ENCODE data around the gene ASF1B.

Gene ASF1B

DNA sequence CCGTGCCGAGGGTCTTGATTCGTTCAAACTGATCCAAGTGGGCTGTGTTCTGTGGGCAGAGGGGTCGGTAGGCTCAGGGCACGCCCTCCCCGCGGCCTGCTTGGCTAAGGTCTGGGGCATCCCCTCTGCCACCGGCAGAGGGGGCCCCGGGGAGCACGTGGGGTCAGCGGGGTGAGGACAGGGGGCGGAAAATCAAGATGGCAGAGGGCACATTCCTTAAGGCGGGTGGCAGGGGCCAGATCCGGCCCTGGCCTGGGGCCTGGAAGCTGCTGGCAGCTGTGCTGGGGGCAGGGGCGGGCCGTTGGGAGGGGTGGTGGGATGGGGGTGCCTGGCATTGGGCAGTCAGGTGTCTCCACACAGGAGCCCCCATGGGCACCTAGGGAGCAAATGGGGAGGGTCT is 29.5 kb downstream of the ASF1B start:
- no peak for DNase-seq

DNA sequence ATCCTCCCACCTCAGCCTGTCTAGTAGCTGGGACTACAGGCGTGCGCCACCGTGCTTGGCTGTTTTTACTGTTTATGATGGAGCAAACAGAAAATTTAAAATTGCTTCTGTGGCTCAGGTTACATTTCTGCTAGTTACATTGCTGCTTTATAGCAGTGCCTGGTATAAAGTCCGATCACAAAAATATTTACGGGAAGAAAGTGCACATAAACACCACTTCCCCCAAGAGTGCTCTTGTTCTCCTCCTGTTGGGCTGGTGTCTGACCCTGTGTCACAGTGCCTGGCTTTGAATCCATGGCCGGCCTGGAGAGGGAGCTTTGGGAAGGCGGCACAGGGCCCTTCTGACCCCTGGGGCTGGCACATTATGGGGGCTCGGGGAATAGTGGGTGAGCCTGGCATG is 30.7 kb downstream of the ASF1B start:
- no peak for DNase-seq

DNA sequence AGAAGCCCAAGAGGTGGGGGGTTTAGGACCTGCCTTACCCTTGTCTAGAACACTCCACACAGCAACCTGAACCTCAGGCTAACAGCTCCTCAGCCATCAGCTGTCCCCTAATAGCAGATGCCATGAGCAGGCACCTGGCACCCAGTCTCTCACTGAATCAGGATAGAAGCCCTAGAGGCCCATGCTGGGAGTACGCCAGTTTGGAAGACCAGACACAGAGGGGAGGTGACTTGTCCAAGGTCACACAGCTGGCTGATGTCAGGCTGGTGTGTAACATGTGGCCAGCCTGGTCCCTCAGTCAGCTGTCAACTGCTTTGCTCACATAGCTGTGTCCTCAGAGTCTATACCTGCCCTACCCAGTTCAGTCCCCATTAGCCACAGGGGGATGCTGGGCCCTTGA is 33.1 kb downstream of the ASF1B start:
- DNase-seq, result no peak

DNA sequence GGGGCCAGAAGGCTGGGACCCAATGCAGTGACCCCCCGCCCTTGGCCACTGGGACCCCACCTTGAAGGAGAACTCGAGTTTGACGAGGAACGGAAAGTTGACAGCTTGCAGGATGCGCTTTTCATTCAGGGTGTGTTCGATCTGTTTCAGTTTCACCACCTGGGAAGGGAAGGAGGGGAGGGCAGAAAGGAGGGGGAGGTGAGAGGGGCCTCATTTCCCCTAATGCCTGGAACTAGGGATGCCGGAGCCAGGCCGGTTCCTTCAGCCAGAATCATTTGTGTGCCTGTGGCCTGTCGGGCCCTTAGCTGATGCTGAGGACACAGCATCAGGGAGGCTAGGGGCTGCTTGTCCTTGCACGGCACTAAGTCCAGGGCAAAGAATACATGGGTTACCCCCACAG is 33.6 kb downstream of the ASF1B start:
- DNase-seq, result no peak

DNA sequence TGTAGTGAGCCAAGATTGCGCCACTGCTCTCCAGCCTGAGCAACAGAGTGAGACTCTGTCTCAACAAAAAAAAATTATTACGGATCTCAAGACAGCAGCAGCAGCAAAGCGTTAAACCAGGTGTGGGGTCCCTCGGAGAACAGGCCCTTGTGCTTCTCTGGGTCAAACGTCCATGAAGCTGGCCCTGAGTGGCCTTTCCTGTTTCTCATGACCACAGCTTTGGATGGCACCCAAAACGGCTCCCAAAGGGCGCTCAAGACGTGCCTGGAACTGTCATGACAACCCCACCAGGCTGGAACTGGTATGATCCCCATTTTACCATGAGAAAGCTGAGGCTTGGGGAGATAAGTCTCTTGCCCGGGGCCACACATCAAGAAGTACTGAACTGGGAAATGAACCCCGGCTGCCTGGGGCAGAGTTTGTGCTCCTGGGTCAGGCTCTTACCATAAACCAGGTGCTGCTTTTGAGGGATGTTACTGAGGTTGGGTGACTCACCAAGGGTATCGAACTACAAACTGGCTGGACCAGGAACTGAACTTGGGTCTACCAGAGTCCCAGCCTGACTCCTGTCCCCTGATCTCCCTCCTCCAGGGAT is 34.2 kb downstream of the ASF1B start:
- DNase-seq, result no peak

DNA sequence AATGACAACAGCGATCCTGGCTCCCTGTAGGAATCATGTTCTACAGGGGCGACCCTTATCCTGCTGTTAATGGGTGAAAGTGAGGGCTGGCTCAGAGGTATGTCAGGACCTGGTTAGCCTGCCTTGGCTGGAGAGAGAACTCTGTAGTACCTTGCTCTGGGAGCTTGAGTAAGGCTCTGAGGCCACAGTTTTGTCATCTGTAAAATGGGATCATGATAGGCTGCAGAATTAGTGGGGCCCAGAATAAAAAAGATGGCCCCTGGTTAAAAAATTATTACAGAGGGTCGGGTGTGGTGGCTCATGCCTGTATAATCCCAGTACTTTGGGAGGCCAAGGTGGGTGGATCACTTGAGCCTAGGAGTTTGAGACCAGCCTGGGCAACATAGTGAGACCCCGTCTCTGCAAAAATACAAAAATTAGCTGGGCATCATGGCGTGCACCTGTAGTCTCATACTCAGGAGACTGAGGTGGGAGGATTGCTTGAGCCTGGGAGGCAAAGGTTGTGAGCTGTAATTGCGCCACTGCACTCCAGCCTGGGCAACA is 35.3 kb downstream of the ASF1B start:
- DNase-seq, result no peak

DNA sequence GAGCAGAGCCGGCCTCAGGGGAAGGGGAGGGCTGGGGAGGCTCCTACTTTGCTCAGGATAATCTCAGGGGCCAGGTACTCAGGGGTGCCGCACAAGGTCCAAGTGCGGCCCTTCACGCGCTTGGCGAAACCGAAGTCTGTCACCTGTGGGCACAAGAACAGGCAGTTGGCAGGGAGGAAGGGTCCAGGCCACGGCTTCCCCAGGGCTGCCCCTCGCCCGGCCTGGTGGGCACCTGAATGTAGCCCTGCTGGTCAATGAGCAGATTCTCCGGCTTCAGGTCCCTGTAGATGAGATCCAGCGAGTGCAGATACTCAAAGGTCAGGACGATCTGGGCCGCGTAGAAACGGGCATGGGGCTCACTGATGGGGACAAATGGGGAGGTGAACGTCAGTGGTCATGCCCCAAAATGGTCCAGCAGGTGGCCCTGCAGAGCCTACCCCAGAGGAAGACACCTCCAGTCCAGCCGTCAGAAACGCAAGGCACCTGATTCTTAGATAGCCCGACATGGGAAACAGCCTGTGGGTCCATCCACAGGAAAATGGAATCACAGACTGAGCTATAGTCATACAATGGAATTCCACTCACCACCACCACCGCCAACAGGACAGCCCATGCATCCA is 38.7 kb downstream of the ASF1B start:
- DNase-seq, result peak; percentile 36

DNA sequence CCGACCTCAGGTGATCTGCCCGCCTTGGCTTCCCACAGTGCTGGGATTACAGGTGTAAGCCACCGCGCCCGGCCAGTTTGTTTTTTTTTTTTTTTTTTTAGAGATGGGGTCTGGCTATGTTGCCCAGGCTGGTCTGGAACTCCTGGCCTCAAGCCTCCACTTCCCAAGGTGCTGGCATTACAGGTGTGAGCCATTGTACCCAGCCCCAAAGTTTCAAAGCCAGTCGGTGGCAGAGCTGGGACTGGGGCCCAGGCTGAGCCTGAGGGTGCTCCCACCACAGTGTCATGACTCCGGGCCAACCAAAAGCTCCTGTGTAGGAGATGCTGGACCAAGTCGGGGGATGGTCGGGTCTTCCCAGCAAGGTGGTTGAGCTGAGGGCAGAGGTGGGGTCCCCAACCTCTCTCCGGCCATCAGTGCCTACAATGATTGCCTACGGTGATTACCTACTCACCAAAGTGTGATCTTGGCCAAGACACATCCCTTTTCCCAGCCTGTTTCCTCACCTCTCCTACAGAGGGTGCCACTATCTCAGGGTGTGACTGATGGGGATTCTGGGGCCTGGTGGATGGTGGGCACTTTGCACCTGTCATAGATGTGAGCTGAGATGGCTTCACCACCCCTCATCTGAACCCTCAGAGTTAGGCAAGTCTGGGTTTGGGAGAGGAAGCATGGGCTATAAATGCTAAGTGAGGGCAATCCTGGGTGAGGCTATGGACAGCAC is 40.0 kb downstream of the ASF1B start:
- no peak for DNase-seq

DNA sequence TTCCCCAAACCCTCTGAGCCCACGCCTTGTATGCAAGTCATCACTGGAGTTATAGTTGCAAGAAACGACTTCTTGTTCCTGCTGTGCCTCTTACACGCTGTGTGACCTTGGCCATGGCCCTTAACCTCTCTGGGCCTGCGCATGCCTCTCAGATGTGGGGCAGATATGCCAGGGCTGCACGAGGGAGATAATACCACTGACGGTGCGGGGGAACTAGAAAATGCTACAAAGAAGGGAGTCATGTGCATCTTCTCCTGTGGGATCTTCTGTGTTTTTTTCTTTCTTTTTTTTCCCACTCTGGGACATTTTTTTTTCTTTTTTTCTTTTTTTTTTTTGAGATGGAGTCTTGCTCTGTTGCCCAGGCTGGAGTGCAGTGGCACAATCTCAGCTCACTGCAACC is 41.5 kb downstream of the ASF1B start:
- peak; percentile 63 for DNase-seq

DNA sequence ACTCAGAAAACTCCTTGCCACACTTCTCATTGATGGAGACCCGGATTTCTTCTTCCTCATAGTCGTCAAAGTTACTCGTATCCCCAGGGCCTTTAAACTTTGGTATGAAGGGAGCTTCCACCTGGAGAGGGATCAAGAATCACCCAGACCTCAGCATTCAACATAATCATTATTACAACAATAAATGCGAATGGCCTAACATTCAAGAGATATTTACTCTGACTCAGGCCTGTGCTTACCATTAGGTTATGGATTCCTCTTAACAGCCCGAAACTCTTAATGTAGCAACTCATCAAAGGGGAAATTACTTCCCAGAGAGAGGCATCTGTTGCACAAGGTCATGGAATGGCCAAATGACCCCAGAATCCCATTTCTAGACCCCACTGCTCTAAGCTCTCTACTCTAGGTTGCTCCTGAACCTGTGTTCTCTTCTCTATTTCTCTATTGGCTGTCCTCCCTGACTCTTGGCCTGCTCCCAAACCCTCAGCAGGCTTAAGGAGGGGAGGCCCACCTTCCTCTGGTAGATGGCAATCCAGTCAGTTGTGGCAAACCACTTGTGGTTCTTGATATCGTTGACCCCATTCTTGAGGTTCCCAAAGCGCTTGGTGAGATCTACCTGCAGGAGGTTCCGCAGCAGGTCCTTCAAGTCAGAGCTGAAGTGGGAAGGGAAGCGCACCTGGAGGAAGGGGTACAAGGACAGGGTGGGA is 43.1 kb downstream of the ASF1B start:
- DNase-seq, result peak; percentile 43

DNA sequence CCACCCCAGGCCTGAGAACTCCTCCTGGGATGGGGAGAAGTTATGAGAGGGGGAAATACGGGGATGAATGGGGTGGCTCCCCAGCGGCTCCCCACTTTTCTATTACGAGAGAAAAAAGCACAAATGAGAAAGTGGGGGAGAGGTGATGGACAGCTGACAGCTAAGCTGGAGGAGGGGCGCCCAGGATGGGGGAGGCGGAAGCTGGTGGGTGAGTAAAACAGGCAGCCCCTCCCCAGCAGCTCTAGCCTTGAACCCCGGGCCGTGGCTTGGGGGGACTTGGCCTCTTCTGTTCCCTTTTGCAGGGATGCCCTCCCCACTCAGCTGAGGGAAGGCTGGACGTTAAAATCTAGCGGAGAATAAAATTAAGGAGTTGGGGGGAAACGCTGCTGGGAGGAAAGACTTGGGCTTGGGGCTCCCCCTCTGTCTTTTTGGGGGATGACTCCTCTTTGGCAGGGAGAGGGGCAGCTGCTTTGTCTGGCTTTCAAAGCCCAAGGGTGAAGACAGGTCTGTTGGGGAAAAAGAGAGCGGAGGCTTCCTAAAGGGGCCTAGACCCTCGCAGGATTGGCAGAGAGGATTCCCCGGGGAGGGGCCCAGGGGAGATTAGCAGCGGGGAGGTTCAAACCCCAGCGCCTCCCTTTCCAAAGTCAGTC is 44.5 kb downstream of the ASF1B start:
- peak; percentile 70 for DNase-seq

DNA sequence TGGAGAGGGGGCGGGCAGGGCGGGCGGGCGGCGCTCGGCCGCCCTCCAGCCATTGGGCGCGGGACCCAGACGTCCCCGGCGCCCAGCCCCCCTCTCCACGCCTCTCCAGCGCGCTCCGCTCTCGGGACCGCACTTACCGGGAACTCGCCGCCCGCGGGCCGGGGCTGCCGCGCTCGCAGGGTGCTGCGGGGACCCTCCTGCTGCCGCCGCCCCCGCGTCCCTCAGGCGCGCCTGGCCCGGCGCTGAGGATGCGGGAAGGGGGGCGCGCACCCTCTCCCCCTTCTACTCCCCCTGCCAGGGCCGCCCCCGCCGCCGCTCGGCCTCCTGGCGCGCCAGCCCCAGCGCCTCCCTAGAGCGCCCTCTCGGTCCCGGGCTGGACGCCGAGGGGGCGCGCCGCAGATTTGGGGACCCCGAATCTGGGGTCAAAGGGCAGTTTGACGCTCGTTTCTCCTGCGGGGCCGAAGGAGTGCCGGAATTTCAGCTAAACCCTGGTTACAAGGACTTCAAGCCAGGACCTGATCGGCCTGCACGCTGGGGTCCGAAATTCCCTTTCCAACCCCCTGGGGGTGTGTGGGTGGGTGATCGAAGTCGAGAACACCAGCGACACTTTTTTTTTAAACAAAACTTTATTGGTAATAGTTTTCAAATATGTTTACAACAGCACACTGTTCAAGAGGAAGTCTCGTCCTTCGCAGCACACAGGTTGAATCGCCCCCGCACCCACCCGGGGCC is 45.1 kb downstream of the ASF1B start:
- peak; percentile 93 for DNase-seq

DNA sequence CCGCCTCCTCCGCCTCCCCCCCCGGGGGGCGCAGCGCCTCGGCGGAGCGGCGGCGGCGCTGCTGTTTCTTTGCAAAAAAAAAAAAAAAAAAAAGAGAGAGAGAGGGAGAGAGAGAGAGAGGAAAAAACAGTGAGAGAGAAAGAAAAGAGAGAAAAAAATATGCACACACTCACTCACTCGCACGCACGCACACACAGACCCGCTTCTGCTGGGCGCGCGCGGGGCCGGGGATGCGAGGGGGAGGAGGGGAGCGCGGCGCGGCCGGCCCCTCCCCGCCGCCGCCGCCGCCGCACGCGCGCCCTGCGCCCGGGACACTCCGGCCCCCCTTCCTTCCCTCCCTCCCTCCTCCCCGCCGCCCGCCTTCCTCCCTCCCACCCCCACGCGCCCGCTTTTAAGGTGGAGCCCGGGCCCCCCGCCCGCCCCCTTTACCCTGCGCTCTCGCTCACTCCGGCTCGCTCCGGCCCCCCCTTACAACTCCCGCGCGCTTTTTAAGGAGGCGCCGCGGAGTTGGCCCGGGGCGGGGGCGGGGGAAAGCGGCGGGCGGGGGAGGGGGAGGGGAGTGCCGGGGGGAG is 45.8 kb downstream of the ASF1B start, which contains the start of gene SAMD1:
SAMD1 (minus strand) TSS at position 243 of the 572 bp plus-strand sequence.
- DNase-seq, result peak; percentile 97

DNA sequence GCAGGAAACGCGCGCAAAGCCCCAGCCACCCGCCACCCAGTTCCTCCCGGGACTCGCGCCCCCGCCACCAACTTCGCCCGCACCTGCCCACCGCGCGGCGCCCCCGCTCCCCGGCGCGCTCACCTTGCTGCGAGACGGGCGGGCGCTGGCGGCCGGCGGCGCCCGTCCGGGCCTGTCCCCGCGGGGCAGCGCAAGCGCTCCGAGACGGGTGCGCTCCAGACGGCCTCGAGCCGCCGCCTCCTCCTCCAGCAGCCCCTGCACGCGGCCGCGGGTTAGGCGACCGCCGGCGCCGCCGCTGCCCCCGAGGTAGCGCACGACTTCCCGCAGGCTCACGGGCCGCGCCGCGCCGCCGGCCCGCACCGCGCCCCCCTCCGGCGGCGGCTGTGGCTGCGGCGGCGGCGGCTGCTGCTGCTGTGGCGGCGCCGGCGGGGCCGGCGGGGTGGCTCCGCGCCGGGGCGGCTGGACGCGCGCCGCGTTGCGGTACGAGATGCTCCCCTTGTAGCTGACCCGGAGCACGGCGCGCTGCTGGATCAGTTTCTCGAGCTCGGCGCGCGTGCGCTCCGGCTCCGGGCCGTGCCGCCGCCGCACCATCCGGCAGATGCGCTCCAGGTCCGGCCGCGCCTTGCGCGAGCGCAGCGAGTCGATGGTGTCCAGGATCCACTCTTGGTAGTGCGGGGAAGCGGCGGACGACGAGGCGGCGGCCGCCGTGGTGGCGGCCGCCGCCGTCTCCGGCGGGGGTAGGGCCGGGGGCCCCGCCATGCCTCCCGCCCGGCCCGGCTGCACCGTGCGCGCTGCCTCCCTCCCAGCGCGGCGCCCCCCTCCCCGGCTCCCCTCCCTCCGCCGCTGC is 46.5 kb downstream of the ASF1B start:
- peak; percentile 77 for DNase-seq

DNA sequence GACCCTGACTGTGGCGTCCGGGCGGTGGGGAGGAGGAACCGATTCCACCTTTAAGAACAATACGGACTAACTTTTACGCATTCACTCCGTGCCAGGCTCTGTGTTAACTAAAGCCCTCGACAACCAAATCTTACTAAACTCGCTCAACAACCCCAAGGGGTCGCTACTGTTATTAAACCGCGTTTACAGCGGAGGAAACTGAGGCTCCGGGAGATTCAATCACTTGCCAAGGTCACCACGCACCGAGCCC is 47.1 kb downstream of the ASF1B start:
- peak; percentile 53 for DNase-seq

DNA sequence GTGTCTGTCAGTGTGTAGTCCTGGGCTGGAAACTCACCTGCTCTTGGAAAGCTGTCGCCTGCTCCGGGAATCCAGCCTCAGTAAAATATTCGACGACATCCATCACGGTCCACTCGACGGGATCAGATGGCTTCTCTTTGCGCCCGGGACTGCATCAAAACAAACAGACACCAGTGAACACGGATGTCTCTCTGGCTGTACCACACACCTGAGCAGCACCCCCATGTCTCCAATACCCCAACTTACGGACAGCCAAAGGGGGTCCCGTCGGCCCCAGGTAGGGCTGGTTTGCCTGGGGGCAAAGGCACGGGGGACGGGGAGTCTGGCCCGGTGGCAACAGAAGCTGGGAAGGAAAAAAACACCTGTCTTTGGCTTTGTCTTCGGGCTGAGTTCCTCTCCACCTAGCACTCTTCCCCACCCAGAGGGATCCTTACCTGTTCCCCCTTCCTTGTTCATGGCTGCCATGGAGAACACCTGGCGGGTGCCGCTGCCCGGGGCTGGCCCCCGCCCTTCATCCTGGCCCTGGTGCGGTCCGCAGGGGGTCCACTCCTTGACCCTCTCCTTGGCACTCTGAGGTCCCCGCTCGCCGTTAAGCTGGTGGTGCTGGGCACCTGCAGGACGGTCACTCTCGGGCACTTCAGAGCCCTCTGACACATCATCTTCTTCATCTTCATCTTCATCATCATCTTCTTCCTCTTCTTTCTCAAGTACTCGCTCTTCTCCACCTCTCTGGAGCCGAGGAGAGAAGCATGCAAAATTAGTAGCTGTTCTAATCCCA is 47.6 kb downstream of the ASF1B start:
- DNase-seq, result no peak

DNA sequence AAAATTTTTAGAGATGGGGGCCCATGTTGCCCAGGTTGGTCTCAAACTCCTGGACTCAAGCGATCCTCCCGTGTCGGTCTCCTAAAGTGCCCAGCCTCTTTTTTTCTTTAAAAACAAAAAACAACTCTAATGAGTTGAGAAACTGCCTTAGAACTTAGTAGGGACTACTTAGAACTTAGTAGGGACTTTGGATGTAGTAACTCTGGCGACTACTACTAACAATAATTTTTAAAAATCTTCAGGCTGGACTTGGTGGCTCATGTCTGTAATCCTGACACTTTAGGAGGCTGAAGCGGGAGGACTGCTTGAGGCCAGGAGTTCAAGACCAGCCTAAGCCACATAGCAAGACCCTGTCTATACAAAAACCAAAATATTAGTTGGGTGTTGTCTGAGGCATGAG is 50.3 kb downstream of the ASF1B start:
- DNase-seq, result no peak

DNA sequence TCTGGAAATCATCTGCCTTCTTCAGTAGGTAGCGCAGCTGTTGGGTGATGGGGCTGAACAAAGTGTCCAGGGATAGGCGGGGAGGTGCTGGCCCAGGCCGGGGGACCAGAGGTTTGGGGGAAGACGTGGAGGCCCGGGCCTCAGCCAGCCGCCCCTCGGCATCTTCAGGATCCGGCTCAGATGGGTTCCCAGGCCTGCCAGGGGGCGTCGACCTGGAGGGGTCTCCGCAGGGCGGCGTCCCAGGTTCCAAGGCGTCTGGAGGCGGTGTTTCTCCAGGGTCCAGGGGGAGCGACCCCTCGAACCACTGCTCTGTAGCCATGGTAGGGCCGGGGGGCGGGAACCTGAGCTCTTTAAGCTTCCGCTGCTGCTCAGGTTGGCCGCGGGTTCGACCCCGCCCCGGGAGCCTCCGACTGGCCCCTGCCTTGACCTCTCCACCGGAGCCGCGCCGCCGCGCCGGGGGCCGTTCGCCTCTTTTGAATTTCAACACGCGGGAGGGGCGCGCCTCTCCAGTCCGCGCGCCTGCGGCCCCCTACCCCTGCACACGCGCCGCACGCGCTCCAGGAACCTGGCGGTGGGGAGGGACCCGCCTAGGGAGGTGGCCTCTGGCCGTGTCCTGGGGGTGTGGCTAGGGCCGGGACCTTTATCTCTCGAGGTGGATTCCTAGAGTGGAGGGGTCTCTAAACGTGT is 50.9 kb downstream of the ASF1B start, which contains the start of gene C19orf67:
C19orf67 (minus strand) TSS at position 475 of the 687 bp plus-strand sequence; CDS start at position 319, 156 bp downstream.
- DNase-seq, result no peak

DNA sequence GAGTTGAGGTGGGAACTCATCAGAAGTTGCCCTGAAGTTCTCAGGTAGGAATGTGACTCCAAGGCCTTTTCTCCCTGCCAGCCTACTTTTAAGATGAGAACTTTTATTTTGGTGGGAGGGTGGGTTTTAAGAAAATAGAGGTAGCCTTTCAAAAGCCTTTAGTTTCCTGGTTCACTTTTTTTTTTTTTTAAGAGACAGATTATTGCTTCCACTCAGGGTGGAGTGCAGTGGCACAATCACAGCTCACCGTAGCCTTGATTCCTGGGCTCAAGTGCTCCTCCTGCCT is 53.8 kb downstream of the ASF1B start:
- no peak for DNase-seq

Measured in hematopoietic multipotent progenitor cell treated with erythropoietin and hydrocortisone succinate and interleukin-3 and kit ligand, for 4 days (in vitro differentiated cells).